Fibroblast of the conjunctiva (primary cell): ENCODE results near the gene CNTN4.

ENCODE experiments used
- DNase-seq: peaks from one replicate; pipeline ENCODE4 v3.0.0-alpha.2; 2010; ENCODE audit warnings: low read depth

The CNTN4 gene

GRCh38 chr3:2597615-2598014, 498.9 kb downstream of the CNTN4 start:
- no peak for DNase-seq

- DNase-seq, result no peak
These were observed 500.8 kb downstream of the CNTN4 start for GRCh38 chr3:2599471-2599870.

GRCh38 chr3:2603692-2604289, 505.1 kb downstream of the CNTN4 start:
- DNase-seq, result no peak

GRCh38 chr3:2614578-2614977, 515.9 kb downstream of the CNTN4 start:
- no peak for DNase-seq

GRCh38 chr3:2615080-2615479, 516.4 kb downstream of the CNTN4 start:
- no peak for DNase-seq

- no peak for DNase-seq
These were observed 524.8 kb downstream of the CNTN4 start for GRCh38 chr3:2623436-2623835.

- DNase-seq, result no peak
These were observed 529.5 kb downstream of the CNTN4 start for GRCh38 chr3:2628117-2628516.

- DNase-seq, result no peak
These were observed 536.8 kb downstream of the CNTN4 start for GRCh38 chr3:2635511-2635910.

GRCh38 chr3:2643606-2644005, 544.9 kb downstream of the CNTN4 start:
- no peak for DNase-seq

- DNase-seq, result no peak
These were observed 546.3 kb downstream of the CNTN4 start for GRCh38 chr3:2645001-2645400.

GRCh38 chr3:2650746-2651145, 552.1 kb downstream of the CNTN4 start:
- DNase-seq, result no peak

GRCh38 chr3:2652386-2652785, 553.7 kb downstream of the CNTN4 start:
- DNase-seq, result no peak

GRCh38 chr3:2653706-2654105, 555.0 kb downstream of the CNTN4 start:
- DNase-seq, result no peak

- no peak for DNase-seq
These were observed 556.6 kb downstream of the CNTN4 start for GRCh38 chr3:2655229-2655701.

- DNase-seq, result no peak
These were observed 558.4 kb downstream of the CNTN4 start for GRCh38 chr3:2656806-2657777.

GRCh38 chr3:2657971-2658370, 559.3 kb downstream of the CNTN4 start:
- no peak for DNase-seq

GRCh38 chr3:2659896-2660295, 561.2 kb downstream of the CNTN4 start:
- DNase-seq, result no peak

- no peak for DNase-seq
These were observed 562.4 kb downstream of the CNTN4 start for GRCh38 chr3:2661078-2661477.

GRCh38 chr3:2677501-2677900, 578.8 kb downstream of the CNTN4 start:
- DNase-seq, result no peak

GRCh38 chr3:2680236-2680635, 581.6 kb downstream of the CNTN4 start:
- no peak for DNase-seq

- DNase-seq, result no peak
These were observed 585.4 kb downstream of the CNTN4 start for GRCh38 chr3:2684046-2684445.

- no peak for DNase-seq
These were observed 588.3 kb downstream of the CNTN4 start for GRCh38 chr3:2686816-2687502.

- no peak for DNase-seq
These were observed 598.9 kb downstream of the CNTN4 start for GRCh38 chr3:2697589-2697988.
